ENCODE measurements around the gene CYGB. TPM values are rescaled to one million over a fixed set of nuclear protein-coding genes. Genes with fewer than 3 reads are reported as not detected.

The CYGB gene
- total and polyA plus RNA-seq, 2 of the 13 experiments (the other 11 are each of a cell fraction or from before 2014, with no cell fraction given): 18.9 to 27.1 TPM

DNA sequence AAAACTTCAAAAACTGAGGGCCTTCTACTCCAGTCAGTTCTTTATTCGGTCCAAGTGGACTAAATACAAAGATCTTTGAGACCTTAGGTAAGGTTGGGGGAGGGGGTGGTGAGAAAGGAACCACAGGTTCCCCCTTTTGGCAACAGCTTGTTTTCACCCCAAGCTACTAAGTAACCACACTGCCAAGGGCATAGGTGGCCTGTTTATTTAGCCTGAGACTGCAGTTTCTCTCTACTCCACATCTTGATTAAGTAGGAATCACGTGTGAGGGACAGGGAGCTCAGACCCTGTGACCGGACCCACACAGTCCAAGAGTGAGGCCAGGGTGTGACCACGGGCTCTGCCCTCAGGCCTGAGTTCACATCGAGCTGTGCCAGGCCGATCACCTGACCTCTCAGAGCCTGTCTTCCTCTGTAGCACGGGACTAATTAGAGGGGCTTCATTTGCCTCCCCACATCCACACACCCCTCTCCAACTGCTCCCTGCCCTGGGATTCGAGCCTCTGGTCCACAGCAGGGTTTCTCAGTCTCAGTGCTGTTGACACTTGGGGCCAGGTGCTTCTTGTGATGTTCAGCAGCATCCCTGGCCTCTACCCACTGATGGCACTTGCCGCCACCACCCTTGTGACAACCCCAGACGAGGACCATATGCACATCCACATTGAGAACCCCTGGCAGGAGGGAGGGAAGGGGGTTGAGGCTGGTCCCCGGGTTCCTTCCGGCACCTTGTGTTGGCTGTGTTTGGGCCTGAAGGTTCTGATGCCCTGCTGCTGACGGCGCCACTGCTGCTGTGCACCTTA lies 30.3 kb upstream of the CYGB start (continued):
- no peak for TF ChIP-seq ATF5 (CRISPR knock-in tag; IDR thresholded peaks at IDR 0.05; ENCODE audit: low read depth)
- peak; percentile 31; the same call in 1 of the 2 replicates for TF ChIP-seq ZNF614 (CRISPR knock-in tag; IDR thresholded peaks at IDR 0.05; ENCODE audit: borderline replicate concordance)
- no peak for TF ChIP-seq ZNF598 (CRISPR knock-in tag; IDR thresholded peaks at IDR 0.05; ENCODE audit: borderline replicate concordance)
- no peak for TF ChIP-seq MTF1 (CRISPR knock-in tag; IDR thresholded peaks at IDR 0.05)
- TF ChIP-seq NR2F6 (IDR thresholded peaks at IDR 0.05): no peak
- 0 out of 2 replicates have a peak, but pooled peaks have one; percentile 4 for TF ChIP-seq NR2F6 (CRISPR knock-in tag; IDR thresholded peaks at IDR 0.05)
- TF ChIP-seq ZNF256 (CRISPR knock-in tag; conservative IDR thresholded peaks at IDR 0.05): no peak
- TF ChIP-seq SSRP1 (CRISPR knock-in tag; IDR thresholded peaks at IDR 0.05): peak; percentile 86; the same call in 1 of the 2 replicates
- TF ChIP-seq, protein P1, sequence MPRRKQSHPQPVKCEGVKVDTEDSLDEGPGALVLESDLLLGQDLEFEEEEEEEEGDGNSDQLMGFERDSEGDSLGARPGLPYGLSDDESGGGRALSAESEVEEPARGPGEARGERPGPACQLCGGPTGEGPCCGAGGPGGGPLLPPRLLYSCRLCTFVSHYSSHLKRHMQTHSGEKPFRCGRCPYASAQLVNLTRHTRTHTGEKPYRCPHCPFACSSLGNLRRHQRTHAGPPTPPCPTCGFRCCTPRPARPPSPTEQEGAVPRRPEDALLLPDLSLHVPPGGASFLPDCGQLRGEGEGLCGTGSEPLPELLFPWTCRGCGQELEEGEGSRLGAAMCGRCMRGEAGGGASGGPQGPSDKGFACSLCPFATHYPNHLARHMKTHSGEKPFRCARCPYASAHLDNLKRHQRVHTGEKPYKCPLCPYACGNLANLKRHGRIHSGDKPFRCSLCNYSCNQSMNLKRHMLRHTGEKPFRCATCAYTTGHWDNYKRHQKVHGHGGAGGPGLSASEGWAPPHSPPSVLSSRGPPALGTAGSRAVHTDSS (CRISPR knock-in tag; conservative IDR thresholded peaks at IDR 0.05): no peak
- 0 out of 2 replicates have a peak, but pooled peaks have one; percentile 1 for TF ChIP-seq DPF2 (CRISPR knock-in tag; IDR thresholded peaks at IDR 0.05; ENCODE audit: borderline replicate concordance, low read depth)
- no peak for TF ChIP-seq RCOR2 (CRISPR knock-in tag; IDR thresholded peaks at IDR 0.05)
- TF ChIP-seq ZSCAN20 (CRISPR knock-in tag; IDR thresholded peaks at IDR 0.05; ENCODE audit: borderline replicate concordance): no peak
- peak; percentile 61; the same call in 1 of the 2 replicates for TF ChIP-seq FOXO1 (CRISPR knock-in tag; IDR thresholded peaks at IDR 0.05)
- peak; percentile 65 for TF ChIP-seq RARA (CRISPR knock-in tag; IDR thresholded peaks at IDR 0.05)
- no peak for TF ChIP-seq ZNF775 (CRISPR knock-in tag; IDR thresholded peaks at IDR 0.05; ENCODE audit: borderline replicate concordance)
- 0 out of 2 replicates have a peak, but pooled peaks have one; percentile 46 for TF ChIP-seq IRX3 (CRISPR knock-in tag; IDR thresholded peaks at IDR 0.05; ENCODE audit: borderline replicate concordance, low read depth)
- TF ChIP-seq, protein P2, sequence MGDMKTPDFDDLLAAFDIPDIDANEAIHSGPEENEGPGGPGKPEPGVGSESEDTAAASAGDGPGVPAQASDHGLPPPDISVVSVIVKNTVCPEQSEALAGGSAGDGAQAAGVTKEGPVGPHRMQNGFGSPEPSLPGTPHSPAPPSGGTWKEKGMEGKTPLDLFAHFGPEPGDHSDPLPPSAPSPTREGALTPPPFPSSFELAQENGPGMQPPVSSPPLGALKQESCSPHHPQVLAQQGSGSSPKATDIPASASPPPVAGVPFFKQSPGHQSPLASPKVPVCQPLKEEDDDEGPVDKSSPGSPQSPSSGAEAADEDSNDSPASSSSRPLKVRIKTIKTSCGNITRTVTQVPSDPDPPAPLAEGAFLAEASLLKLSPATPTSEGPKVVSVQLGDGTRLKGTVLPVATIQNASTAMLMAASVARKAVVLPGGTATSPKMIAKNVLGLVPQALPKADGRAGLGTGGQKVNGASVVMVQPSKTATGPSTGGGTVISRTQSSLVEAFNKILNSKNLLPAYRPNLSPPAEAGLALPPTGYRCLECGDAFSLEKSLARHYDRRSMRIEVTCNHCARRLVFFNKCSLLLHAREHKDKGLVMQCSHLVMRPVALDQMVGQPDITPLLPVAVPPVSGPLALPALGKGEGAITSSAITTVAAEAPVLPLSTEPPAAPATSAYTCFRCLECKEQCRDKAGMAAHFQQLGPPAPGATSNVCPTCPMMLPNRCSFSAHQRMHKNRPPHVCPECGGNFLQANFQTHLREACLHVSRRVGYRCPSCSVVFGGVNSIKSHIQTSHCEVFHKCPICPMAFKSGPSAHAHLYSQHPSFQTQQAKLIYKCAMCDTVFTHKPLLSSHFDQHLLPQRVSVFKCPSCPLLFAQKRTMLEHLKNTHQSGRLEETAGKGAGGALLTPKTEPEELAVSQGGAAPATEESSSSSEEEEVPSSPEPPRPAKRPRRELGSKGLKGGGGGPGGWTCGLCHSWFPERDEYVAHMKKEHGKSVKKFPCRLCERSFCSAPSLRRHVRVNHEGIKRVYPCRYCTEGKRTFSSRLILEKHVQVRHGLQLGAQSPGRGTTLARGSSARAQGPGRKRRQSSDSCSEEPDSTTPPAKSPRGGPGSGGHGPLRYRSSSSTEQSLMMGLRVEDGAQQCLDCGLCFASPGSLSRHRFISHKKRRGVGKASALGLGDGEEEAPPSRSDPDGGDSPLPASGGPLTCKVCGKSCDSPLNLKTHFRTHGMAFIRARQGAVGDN (CRISPR knock-in tag; IDR thresholded peaks at IDR 0.05): peak; percentile 59
- TF ChIP-seq ZNF451 (CRISPR knock-in tag; IDR thresholded peaks at IDR 0.05): no peak
- no peak for TF ChIP-seq YY1 (IDR thresholded peaks at IDR 0.05; ENCODE audit: insufficient read depth, insufficient replicate concordance, low read depth, low read length)
- no peak for TF ChIP-seq RBFOX2 (IDR thresholded peaks at IDR 0.05; ENCODE audit: low read depth, low read length)
- peak; percentile 57; the same call in 1 of the 2 replicates for TF ChIP-seq ZNF788 (CRISPR knock-in tag; IDR thresholded peaks at IDR 0.05; ENCODE audit: borderline replicate concordance)
- no peak for TF ChIP-seq KDM5A (IDR thresholded peaks at IDR 0.05; ENCODE audit: borderline replicate concordance, low read length)
- TF ChIP-seq ZNF782 (CRISPR knock-in tag; IDR thresholded peaks at IDR 0.05; ENCODE audit: borderline replicate concordance): no peak; the same call in 1 of the 2 replicates
- no peak for TF ChIP-seq MAFF (IDR thresholded peaks at IDR 0.05; ENCODE audit: low read depth, low read length)
- TF ChIP-seq KLF9 (CRISPR knock-in tag; IDR thresholded peaks at IDR 0.05; ENCODE audit: low read depth): no peak
